Activated gamma-delta T cell treated with Interleukin-2 at 50 U/mL for 16 hours (primary cell): ENCODE data around the gene CFAP73.
"Not testable (repeated sequence)": the region's sequence is repeated elsewhere in the genome, so short reads cannot be mapped to it uniquely, and the experiment has no call there.

Experiments
- DNase-seq: peaks from one replicate; pipeline ENCODE4 v3.0.0-alpha.2; 2020

The CFAP73 gene

GRCh38 chr12:113149361-113150150 is at the start of gene CFAP73:
TSS of gene CFAP73 (plus strand) at chr12:113149724. CDS start at chr12:113149858, 134 bp downstream.
- DNase-seq = no peak

GRCh38 chr12:113099764-113100163 is 49.8 kb upstream of the CFAP73 start:
- DNase-seq = no peak

- no peak for DNase-seq
Measured at GRCh38 chr12:113101751-113102150, 47.8 kb upstream of the CFAP73 start.

- DNase-seq = no peak
Measured at GRCh38 chr12:113102811-113103210, 46.7 kb upstream of the CFAP73 start.

- peak; percentile 49 for DNase-seq
Measured at GRCh38 chr12:113103756-113104450, 45.6 kb upstream of the CFAP73 start.

GRCh38 chr12:113104953-113105510 is 44.5 kb upstream of the CFAP73 start:
- DNase-seq = no peak

GRCh38 chr12:113105606-113106271 is 43.8 kb upstream of the CFAP73 start:
- no peak for DNase-seq

- no peak for DNase-seq
Measured at GRCh38 chr12:113106361-113106760, 43.2 kb upstream of the CFAP73 start.

GRCh38 chr12:113108308-113108707 is 41.2 kb upstream of the CFAP73 start:
- no peak for DNase-seq

GRCh38 chr12:113109360-113109759 is 40.2 kb upstream of the CFAP73 start:
- DNase-seq = no peak

- DNase-seq = peak; percentile 15
Measured at GRCh38 chr12:113109872-113110599, 39.5 kb upstream of the CFAP73 start.

GRCh38 chr12:113111247-113111646 is 38.3 kb upstream of the CFAP73 start:
- DNase-seq = no peak

- no peak for DNase-seq
Measured at GRCh38 chr12:113112043-113112899, 37.3 kb upstream of the CFAP73 start.

- DNase-seq = no peak
Measured at GRCh38 chr12:113113397-113113796, 36.1 kb upstream of the CFAP73 start.

GRCh38 chr12:113114447-113115178 is 34.9 kb upstream of the CFAP73 start:
- no peak for DNase-seq

- no peak for DNase-seq
Measured at GRCh38 chr12:113115455-113116126, 33.9 kb upstream of the CFAP73 start.

GRCh38 chr12:113116875-113117274 is 32.6 kb upstream of the CFAP73 start:
- DNase-seq = no peak

GRCh38 chr12:113117684-113118083 is 31.8 kb upstream of the CFAP73 start:
- DNase-seq = not testable (repeated sequence)

- no peak for DNase-seq
Measured at GRCh38 chr12:113118142-113118541, 31.4 kb upstream of the CFAP73 start.

GRCh38 chr12:113119980-113120669 is 29.4 kb upstream of the CFAP73 start:
- DNase-seq = no peak
